ENCODE measurements around the gene KCNIP1.

DNA sequence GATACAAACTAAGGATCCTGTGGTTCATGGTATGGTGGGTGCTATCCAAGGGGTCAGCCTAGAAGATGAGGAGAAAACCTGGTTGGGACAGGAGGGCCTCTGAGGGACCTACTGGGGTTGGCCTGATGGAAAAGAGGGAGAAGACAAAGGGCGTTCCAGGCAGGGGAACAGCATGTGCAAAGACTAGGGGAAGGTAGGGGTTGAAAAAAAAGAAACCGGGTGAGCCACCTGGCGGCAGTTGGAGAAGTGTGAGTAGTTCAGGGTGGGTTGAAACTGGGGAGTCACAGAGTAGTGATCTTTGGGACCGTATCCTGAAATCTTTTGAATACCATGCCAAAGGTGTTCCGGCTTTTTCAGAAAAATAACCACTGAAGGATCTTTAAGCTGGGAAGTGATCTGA is 271.0 kb downstream of the KCNIP1 start:
- TF ChIP-seq, protein P1, sequence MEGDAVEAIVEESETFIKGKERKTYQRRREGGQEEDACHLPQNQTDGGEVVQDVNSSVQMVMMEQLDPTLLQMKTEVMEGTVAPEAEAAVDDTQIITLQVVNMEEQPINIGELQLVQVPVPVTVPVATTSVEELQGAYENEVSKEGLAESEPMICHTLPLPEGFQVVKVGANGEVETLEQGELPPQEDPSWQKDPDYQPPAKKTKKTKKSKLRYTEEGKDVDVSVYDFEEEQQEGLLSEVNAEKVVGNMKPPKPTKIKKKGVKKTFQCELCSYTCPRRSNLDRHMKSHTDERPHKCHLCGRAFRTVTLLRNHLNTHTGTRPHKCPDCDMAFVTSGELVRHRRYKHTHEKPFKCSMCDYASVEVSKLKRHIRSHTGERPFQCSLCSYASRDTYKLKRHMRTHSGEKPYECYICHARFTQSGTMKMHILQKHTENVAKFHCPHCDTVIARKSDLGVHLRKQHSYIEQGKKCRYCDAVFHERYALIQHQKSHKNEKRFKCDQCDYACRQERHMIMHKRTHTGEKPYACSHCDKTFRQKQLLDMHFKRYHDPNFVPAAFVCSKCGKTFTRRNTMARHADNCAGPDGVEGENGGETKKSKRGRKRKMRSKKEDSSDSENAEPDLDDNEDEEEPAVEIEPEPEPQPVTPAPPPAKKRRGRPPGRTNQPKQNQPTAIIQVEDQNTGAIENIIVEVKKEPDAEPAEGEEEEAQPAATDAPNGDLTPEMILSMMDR (IDR thresholded peaks at IDR 0.05; ENCODE audit: insufficient read depth, low read length): no peak
- TF ChIP-seq POLR2AphosphoS5 (IDR thresholded peaks at IDR 0.05; ENCODE audit: low read depth): no peak
- no peak for TF ChIP-seq GABPA (IDR thresholded peaks at IDR 0.05; ENCODE audit: low read depth)
- TF ChIP-seq, protein P2, sequence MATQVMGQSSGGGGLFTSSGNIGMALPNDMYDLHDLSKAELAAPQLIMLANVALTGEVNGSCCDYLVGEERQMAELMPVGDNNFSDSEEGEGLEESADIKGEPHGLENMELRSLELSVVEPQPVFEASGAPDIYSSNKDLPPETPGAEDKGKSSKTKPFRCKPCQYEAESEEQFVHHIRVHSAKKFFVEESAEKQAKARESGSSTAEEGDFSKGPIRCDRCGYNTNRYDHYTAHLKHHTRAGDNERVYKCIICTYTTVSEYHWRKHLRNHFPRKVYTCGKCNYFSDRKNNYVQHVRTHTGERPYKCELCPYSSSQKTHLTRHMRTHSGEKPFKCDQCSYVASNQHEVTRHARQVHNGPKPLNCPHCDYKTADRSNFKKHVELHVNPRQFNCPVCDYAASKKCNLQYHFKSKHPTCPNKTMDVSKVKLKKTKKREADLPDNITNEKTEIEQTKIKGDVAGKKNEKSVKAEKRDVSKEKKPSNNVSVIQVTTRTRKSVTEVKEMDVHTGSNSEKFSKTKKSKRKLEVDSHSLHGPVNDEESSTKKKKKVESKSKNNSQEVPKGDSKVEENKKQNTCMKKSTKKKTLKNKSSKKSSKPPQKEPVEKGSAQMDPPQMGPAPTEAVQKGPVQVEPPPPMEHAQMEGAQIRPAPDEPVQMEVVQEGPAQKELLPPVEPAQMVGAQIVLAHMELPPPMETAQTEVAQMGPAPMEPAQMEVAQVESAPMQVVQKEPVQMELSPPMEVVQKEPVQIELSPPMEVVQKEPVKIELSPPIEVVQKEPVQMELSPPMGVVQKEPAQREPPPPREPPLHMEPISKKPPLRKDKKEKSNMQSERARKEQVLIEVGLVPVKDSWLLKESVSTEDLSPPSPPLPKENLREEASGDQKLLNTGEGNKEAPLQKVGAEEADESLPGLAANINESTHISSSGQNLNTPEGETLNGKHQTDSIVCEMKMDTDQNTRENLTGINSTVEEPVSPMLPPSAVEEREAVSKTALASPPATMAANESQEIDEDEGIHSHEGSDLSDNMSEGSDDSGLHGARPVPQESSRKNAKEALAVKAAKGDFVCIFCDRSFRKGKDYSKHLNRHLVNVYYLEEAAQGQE (IDR thresholded peaks at IDR 0.05; ENCODE audit: insufficient replicate concordance, low read depth): no peak

Data from HL-60 (cell line).